ENCODE results near the gene RUNX1.
"Not testable (repeated sequence)": the region's sequence is repeated elsewhere in the genome, so short reads cannot be mapped to it uniquely, and the experiment has no call there.

The RUNX1 gene

DNA sequence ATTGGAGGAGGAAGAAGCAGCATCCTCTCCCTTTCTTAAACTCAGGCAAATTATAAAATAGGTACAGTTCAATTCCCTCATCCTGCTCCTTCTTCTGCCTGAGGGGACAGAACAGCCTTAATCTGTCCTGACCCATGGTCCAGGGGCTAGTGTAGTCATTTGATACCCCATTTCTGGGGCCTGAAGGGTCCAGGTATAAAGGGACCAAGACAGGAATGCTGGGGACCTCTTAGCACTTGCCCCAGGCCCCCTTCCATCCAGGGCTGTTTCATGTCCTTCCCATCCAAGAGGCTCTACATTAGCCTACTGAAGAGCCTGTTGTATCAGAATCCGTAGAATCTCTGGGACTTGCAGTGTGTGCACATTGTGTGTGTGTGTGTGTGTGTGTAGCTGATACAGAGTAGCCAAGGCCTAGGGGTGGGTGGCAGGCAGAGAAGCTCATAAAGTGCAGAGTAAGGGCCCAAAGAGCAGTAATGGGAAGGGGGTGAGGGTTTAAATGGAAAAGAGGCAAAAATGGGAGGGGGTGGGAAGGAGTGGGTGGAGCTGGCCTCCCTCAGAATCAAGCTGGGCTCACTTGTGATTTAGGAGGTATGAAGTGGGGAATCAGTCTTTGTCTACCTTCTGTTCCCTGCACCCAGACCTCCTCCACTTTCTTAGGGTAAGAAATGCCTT is 32.4 kb downstream of the RUNX1 start:
- no peak for DNase-seq (ENCODE audit: low read depth)

DNA sequence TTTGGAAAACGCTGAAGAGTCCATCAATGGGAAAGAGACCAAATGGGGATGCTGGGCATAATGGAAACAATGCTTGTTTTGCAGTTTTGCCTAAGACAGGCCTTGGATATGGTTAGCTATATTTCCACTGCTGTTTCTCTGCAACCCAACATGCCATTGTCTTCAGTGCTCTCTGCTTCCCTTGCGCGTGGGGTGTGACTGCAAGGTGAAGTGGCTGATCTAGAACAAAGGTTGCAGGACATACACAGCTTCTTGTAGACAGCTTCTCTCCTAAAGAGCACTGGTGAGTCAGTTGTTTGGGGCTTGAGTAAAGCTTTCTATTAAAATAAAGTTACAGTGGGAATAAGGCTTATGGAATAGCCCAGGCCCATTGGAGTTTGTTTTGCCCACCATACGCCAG is 33.0 kb downstream of the RUNX1 start:
- DNase-seq (ENCODE audit: low read depth): no peak

DNA sequence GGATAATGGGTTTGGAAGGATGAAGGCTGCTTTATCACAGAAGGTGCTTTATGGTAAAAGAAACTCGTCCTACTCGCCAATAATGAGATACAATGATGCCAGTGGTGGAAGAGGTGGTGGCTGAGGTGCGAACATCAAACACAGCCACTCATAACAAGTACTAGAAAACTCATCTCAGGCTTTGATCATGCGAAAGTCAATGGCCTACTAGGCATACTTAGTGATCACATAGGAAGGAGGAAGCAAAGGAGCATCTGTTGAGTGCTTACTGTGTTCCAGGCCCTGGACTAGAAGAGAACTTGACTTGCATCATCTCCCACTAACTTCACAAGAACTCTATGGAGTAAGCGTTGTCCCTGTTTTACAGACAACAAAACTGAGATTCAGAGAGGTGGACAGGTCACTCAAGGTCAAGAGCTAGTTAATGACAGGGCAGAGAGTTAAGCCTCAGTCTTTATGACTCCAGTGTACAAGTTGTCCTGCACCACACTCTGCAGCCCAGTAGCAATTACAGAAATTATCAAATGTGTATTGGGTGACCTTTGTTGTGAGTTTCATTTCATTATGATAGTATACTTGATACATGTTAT is 33.6 kb downstream of the RUNX1 start:
- DNase-seq (ENCODE audit: low read depth): no peak

DNA sequence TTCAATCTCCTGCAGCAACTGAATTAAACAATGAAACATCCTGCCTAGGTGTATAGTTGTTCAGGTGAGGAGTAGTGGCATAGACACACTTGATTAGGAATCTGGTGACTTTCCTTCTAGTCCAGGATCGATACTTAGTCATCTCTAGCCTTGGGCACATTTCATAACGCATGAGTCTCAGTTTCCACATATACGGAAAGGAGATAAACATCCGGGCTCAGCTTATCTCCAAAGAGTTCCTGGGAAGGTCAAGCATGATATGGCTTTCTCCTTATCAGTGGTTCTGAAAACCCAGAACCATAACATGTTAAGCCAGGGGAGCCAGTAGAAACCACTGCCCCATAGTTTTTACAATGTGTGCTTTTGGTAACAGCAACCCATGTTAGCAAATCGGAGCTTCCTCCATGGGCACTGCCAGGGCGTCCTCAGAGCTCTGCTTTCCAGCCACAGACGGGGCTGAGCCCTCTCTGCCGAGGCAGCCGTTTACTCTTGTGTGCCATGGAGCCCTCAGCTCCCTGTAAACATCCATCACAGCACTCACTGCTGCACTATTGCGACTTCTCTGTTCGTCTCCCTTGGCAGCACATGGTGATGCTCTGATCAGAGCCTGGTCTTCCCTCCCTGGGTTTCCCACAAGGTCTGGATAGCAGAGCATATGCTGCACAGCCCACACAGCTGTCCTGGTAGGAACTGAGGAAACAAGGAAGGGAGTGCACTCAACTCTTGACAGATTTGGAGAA is 34.6 kb downstream of the RUNX1 start:
- DNase-seq (ENCODE audit: low read depth): no peak

DNA sequence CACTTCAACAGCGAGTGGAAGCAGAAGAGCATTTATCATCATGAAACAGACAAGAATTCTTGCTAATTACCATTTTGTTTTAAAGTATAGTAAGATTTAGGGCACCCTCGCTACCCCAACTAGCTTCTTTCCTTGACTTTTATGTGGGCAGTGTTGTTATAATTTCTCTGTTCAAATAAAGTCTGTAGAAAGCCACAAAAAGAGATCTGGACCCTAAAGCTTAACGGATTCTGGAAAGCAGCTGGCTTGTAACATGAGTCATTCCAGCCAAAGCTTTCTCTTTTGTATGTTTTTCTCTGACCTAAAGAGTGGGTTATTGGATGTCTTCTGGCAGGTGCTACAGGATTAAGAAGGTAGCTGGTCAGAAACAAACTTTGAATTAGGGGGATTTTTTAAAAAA is 37.4 kb downstream of the RUNX1 start:
- no peak for DNase-seq (ENCODE audit: low read depth)

DNA sequence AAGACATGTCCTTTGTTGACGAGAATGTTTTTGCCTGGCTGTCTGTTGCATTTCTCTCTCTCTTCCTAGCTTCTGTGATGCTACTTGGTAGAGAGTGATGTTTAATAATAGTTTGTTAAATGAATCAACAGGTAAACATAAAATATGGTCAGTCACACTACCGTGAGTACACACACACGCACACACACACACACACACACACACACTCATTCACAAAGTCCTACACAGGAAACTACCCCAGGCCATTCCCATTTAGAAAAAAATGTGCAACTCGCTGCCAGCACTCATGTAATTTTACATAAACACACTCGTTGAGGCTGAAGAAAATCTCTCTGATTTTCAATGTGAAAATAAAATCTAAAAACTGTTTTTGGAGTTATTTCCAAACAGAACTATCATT is 38.7 kb downstream of the RUNX1 start:
- no peak for DNase-seq (ENCODE audit: low read depth)

DNA sequence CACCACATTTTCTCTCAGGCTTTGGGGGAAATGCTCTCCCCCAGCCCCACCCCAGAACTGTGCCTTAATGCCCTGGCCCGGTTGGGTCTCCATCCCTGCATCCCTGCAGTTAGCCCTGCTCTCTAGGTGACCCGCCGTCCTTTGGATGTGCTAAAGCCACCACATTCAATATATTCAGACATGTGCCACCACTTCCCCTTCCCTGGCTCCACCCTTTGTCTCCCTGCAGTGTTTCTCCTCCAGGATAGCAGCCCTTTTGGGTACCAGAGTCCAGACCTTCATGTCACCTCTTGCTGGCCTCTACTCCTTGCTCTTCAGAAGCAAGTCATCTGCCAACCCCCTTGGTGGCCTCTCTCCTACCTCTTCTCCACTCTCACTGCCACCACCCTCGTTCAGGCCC is 41.8 kb downstream of the RUNX1 start:
- DNase-seq (ENCODE audit: low read depth): no peak

DNA sequence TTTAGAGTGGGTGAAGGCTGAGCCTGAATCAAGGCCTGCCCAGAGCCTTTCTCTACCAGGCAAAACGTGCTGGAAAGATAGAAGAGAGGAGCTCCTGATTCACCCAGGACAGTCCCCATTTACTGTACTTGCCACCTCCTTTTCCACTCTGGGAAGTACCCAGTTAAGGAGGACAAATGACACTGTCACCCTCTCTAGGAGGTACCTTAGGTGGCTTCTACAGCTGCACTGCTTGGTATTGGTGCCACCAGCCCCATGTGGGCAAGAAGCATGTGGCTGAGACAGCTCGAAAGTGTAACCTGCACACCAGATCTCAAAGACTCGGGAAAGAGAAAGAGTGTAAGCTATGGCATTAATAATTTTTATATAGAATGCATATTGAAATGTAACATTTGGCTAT is 42.3 kb downstream of the RUNX1 start:
- no peak for DNase-seq (ENCODE audit: low read depth)

DNA sequence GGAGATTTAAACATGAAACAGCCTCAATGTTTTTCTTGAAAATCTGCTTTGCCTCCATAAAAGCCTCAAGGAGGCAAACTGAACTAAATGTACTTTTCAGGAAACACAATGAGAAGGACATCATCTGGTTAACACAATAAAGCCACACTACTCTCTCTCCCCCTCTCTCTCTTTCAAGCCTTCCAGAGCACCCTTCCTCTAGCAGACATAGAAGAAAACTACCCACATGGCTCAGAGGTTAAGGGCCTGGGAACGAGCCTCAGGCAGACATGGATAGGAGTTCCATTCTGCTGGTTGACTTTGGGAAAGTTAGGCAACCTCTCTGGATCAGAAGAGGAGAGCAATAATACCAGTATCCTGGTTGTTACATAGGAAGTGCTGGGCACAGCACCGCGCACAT is 42.9 kb downstream of the RUNX1 start:
- no peak for DNase-seq (ENCODE audit: low read depth)

DNA sequence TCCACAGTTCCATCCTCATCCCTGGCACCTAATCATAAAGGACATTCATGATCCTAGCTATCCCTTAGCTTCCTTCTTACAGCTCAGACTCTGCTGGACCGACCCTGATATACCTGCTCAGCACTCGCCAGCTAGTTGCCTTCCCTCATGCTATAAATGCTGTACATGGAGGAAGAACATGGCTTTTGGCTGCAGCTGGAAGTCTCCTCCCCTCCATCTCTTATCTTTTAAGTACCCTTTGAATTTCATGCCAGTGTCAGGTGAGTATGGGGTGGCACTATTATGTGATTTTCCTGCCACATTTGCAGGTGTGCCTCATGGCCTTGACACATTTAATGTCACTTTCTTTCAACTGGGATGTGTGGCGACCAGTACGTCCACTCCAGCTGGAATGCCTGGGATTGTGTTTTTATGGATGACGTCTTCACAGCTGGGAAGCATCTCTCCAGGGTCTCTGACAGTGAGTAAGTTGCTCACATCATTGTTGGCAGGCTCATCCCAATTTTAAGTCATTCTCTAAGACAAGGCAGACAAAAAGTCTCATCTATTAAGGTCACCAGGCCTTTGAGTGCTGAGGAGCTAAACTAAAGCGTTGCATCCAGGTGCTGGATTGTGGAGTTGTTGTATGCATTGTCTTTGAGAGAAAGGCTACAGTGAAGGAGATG is 43.4 kb downstream of the RUNX1 start:
- no peak for DNase-seq (ENCODE audit: low read depth)

DNA sequence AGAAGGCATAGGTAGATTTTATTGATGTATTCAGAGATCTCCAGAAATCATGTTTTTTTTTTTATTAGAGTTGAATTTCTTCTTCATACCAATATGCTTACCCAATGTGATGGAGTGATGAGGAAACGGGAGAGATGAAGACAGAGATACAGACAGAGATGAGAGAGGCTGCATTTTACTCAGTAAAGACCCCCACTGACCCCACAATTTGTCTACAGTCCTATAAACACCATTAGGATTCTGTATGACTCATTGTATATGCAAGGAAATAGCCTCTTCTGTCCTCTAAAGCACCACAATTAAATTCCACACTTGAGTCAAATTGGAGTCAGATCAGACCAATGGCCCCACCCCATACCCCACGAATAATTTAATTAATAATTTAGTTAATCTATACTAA is 44.0 kb downstream of the RUNX1 start:
- no peak for DNase-seq (ENCODE audit: low read depth)

DNA sequence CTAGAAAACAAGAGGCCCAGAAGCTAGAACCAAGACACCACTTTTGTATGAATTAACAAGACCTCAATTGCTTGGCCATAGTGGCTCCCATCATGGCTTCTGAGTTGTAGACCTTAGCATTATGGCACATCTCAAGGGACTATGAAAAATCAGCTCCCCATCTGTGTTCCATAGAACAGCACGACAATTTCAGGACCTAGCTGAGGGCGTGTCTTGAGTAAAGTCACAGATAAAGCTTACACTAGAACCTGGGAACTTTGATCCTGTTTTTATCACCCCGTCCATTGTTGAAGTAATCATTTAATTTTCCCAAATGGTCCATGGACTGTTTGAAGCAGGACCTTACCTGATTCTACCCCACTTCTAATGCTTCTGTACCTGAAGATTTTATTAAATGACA is 44.8 kb downstream of the RUNX1 start:
- no peak for DNase-seq (ENCODE audit: low read depth)

DNA sequence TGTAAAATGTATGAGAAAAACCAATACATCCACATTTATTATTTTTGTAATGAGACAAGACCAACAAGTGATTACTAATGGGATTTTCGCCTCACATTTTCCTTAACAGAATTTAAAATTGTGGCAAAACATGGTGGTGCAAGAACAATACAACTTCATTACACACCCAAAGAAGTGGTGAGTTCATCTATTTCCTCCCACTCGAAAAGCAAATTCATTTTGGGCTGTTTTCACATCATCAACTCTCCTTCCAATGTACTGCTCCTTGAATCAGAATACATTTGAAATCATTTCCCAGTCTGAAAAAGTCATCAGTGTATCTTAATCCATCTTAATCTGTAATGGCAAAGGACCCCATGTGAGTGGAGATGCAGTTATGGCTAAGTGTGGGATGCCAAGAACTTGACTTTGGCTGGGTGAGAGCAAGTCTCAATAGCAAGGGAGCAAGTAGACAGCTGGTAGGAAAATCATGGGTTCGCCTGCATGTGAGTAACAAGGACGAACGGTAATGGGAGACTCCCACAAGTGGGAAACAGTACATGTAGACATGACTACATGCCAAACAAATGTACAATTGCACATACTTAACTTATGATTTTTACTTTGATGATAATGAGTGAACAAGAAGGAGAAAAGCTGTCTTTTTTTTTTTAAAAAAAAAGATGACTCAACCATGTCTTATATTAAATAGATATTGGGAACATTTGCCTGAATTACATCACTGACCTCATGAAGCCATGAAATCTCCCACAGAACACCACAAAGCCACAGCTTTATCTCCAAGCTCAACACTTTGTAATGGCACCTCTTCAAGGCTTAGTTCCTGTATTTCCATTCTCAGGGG is 46.0 kb downstream of the RUNX1 start:
- no peak for DNase-seq (ENCODE audit: low read depth)

DNA sequence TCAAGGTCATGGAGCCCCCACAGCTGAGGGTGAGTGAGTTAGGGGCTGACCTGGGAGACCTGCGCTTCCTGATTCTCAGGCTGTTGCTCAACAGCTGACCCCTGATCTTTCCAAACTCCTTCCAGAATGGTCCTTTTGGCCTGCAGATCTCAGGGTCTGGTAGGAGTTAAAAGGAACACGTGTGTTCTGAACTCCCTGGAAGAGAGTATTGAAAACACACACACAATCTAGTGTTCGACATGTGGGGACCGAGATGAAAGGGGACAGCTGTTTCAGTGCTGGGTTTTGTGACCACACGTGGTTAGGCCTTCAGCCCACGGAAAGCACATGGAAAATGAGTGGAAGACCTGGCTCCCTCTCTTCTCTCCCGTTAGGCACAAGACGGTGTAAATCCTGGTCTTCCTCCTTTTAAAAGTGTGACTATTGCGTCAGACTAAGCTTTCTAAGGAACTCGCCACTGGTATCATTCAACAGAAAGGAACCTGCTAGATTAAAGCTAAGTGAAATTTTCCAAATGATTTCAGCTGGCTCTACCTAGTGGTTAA is 49.6 kb downstream of the RUNX1 start:
- DNase-seq (ENCODE audit: low read depth): no peak

DNA sequence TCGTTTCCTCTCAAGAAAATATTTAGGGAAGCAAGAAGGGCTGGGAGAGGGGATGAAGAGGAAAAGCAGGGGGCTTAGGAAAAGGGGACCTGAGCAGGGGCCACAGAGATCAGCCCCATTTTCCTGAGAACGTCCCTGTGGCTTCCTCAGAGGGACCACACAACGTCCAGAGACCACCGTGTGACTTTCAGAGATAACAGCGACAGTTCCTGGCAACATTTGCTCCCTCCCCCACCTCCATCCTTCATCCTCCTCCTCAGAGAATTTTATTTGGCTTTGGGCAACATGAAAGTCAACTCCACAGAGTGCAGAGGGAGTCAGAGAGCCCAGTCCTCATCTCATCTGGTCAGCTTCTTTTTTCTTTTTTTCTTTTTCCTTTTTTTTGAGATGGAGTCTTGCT is 50.9 kb downstream of the RUNX1 start:
- no peak for DNase-seq (ENCODE audit: low read depth)

DNA sequence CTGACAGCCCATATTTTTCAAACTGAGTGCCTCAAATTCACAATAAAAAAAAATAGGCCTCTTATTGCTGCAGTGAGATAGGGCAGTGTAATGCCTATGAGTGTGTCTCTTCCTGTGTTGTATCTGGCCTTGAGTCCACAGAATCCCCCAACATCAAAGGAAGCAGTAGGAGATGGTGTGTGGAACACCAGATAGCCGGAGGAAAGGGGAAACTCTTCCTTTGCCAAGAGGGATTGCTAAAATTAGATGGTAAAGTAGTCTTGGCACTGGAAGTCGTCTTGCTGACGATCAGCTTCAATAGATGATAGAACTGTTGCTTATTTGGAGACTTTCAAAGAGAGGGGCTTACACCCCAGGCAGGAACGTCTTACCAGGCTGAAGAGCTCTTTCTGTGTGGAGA is 51.8 kb downstream of the RUNX1 start:
- DNase-seq (ENCODE audit: low read depth): no peak

DNA sequence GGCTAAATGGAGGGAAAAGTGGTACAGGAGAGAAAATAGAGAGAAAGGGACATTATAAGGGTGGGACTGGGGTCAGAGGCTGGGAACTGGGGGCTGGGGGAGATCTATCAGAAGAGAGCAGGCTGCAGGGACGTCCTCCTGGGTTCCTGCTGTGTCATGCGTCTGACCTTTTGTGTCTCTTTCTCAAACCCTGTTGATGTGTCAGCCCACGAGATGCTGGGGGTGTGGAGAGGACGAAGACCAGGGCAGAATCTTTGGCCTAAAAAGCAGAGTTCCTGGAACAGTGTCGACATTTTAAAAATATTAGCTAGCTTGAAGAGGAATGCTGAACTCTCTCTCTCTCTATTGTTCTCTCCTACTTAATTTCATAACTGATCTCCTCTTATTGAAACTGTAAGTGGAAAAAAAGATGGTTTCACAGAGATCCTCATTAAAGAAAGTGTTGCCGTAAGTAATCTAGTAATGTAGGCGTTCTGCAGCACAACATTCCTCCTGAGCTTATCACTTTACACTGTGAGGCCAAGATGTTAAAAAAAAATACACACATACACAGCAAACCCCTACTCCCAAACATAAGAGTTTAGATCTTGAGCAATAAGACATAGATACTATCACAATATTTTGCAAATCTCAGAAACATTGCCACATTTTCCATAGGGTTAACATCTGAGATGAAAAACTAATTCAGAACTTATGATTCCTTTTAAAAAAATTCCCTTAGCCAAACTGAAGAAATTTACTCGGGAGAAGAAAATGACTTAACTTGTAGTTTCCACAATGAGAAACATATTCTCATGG is 52.6 kb downstream of the RUNX1 start:
- no peak for DNase-seq (ENCODE audit: low read depth)

DNA sequence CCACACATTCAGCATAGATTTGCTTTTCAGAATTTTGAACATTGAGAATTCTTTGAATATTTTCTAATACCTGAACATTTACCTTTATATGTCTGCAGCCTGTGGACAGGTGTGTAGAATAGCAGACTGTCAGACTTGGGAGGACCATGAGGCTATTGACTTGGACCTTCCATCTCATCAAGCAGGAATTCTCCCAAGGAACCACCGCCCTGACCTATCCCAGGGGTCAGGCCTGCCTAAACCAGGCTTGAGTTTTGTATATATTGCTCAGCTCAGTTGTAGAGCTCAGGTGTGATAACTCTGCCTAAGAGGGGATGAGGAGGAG is 53.2 kb downstream of the RUNX1 start:
- DNase-seq (ENCODE audit: low read depth): no peak

DNA sequence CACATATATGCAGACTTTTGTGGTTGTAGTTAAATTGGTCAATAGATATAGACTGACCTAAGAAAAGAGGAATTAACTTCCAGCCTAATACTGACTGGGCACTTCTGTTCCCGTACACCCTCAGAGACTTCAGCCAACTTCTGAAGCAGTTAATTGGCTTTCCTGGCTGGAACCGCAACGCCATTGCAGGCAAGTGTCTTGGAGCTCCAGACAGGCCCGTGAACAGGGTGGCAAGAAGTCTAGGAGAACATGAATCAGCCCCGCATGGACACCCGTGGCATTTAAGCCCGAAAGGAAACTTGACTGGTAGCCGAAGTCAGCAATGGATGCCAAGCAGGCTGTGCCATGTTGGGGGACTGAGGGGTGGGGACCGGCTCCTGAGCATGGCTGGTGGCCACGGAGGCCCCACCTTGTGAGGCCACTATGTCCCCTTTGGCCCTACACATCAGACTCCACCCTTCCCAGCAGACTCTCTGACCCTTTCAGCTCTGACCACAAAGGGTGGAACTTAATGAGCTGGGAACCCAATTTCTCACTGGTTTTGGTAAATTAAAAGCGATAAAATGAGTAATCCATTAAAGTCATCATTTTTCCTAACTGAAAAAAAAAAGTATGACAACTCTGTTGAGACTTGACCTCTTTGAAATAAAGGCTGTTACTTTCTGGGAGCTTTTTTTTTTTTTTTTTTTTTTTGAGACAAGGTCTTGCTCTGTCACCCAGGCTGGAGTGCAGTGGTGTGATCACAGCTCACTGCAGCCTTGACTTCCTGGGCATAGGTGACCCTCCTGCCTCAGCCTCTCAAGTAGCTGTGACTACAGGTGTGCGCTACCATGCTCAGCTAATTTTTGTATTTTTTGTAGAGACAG is 54.1 kb downstream of the RUNX1 start:
- no peak for DNase-seq (ENCODE audit: low read depth)

DNA sequence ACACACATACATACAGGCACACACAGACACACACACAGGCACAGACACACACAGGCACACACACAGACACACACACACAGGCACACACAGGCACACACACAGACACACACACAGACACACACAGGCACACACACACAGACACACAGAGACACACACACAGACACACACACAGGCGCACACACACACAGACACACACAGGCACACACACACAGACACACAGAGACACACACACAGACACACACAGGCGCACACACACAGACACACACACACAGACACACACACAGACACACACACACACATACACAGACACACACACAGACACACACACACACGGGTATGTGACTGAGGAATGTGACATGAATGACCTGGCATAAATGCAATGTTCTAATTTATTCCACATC is 55.6 kb downstream of the RUNX1 start:
- not testable (repeated sequence) for DNase-seq (ENCODE audit: low read depth)
